ENCODE data around the gene SCCPDH.

- TF ChIP-seq POLR2A (IDR thresholded peaks at IDR 0.05) (no peak), CTCF (IDR thresholded peaks at IDR 0.05) (no peak)
These were observed 63.7 kb downstream of the SCCPDH start for GRCh38 chr1:246787781-246788513.
